Loucy (cell line): ENCODE measurements around the gene PPIE.

Experiments used
- CTCF ChIP-seq: fragments of 200-600 bp; sonication (generic); conservative IDR thresholded peaks from 2 replicates; pipeline ENCODE4 v1.5.1; 2014; ENCODE audit warnings: mild to moderate bottlenecking, antibody characterized with exemption, low read length
- EZH2phosphoT487 ChIP-seq: fragments of 200-600 bp; IDR thresholded peaks from 2 replicates; pipeline ENCODE4 v1.6.1; 2018; ENCODE audit warnings: antibody characterized with exemption, mild to moderate bottlenecking, moderate library complexity, borderline replicate concordance

DNA sequence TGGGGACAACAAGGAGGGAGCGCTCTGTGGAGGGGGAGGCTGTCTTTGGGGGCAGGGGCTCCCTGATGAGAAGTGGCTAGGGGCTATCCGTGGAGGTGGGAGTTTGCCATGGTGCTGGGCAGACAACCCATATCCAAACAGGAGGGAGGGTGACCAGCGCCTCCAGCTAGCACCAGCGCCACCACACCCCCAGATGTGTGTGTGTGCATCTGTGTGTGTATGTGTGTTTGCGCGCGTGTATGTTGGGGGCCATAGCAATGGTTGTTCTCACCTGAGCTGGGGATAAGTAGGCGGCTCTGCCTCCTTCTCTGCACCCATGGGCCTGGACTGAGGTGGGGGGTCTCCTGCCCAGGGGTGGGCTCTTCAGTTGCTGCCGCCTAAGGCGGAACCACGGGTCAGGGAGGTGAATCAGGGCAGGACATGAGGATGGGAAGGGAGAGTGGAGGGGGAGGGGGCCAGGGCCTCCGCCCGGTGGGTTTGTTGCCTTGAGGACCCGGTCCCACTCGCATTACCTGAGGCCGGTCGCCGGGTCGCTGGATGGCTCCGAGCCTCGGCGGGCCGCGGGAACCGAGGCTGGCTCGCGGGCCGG lies 47.8 kb upstream of the PPIE start:
- TF ChIP-seq CTCF: no peak
- no peak for TF ChIP-seq EZH2phosphoT487
